Sigmoid colon (tissue), 4 donors: Measurements from ENCODE around the gene DENND5B.

Experiments
- CTCF ChIP-seq, 4 experiments: fragments of 450-650 bp in 3 of 4; fragments of 200-600 bp in 1 of 4; IDR thresholded peaks; one replicate each; pipeline ENCODE4 v1.5.1; 2016 to 2019; ENCODE audit warnings: antibody characterized with exemption in 4 of 4, mild to moderate bottlenecking in 3 of 4, moderate library complexity in 2 of 4
- EP300 ChIP-seq, 4 donors: sonication (generic); formaldehyde crosslinking; IDR thresholded peaks; one replicate each; pipeline ENCODE4 v1.6.1; 2017; ENCODE audit warnings: antibody characterized with exemption in 4 of 4
- POLR2A ChIP-seq, 2 donors: fragments of 450-650 bp; IDR thresholded peaks; one replicate each; pipeline ENCODE4 v1.6.1; 2016; ENCODE audit warnings: antibody characterized with exemption in 2 of 2, mild to moderate bottlenecking in 2 of 2, moderate library complexity in 2 of 2
- POLR2AphosphoS5 ChIP-seq, 4 donors: sonication (generic); formaldehyde crosslinking; IDR thresholded peaks; one replicate each; pipeline ENCODE4 v1.6.1; 2017; ENCODE audit warnings: antibody characterized with exemption in 4 of 4

GRCh38 chr12:31533470-31533869, 57.5 kb downstream of the DENND5B start:
- TF ChIP-seq CTCF (IDR thresholded peaks at IDR 0.05) = no peak
- no peak for TF ChIP-seq POLR2A (IDR thresholded peaks at IDR 0.05)
- TF ChIP-seq POLR2AphosphoS5 (IDR thresholded peaks at IDR 0.05) = no peak
- TF ChIP-seq EP300 (IDR thresholded peaks at IDR 0.05) = no peak
